ENCODE data around the gene ELOVL6. TPM values are rescaled to one million over a fixed set of nuclear protein-coding genes. Genes with fewer than 3 reads are reported as not detected.

ELOVL6 gene
- total and polyA plus RNA-seq, 4 donors = 19.5 to 38.8 (median 37.5) TPM

GRCh38 chr4:110202024-110202423 lies 3.6 kb upstream of the ELOVL6 start:
- Histone ChIP-seq H3K9ac (ENCODE audit: low read depth in 1 of 2, low read length in 2 of 2) (no peak overlapping the region), H3K27ac (ENCODE audit: low read depth in 1 of 2, low read length in 2 of 2) (no peak overlapping the region), H3K27me3 (ENCODE audit: control insufficient read depth in 4 of 4, insufficient read depth in 4 of 4, low read length in 3 of 4) (no peaks in the 10 kb centered on the region), H3K9me3 (ENCODE audit: control insufficient read depth in 4 of 4, low read length in 3 of 4) (no peaks in the 10 kb centered on the region), H3K4me3 (ENCODE audit: low read depth in 1 of 3, low read length in 3 of 3) (no peak overlapping the region), H3K36me3 (ENCODE audit: control insufficient read depth in 4 of 4, insufficient read depth in 3 of 4, low read depth in 1 of 4, low read length in 3 of 4) (no peaks in the 10 kb centered on the region), H3K4me1 (ENCODE audit: control insufficient read depth in 4 of 4, insufficient read depth in 4 of 4, low read length in 3 of 4) (peaks cover 3 to 14% (median 5%) of the 10 kb centered on the region in 4 donors)
- TF ChIP-seq RXRA (IDR thresholded peaks at IDR 0.05) (no peak), ATF3 (IDR thresholded peaks at IDR 0.05) (no peak), FOXA2 (IDR thresholded peaks at IDR 0.05) (no peak), RAD21 (IDR thresholded peaks at IDR 0.05) (no peak), FOXA1 (IDR thresholded peaks at IDR 0.05) (no peak), HNF4A (conservative IDR thresholded peaks at IDR 0.05) (no peak), TAF1 (conservative IDR thresholded peaks at IDR 0.05) (no peak), GABPA (IDR thresholded peaks at IDR 0.05 in 1 of 2, conservative IDR thresholded peaks at IDR 0.05 in 1 of 2) (no peak), CTCF (IDR thresholded peaks at IDR 0.05; ENCODE audit: low read depth, low read length, missing input control) (no peak), JUND (IDR thresholded peaks at IDR 0.05) (no peak), ZBTB33 (IDR thresholded peaks at IDR 0.05) (no peak), NR2F2 (IDR thresholded peaks at IDR 0.05) (no peak), SP1 (IDR thresholded peaks at IDR 0.05) (no peak), MAX (IDR thresholded peaks at IDR 0.05) (no peak), REST (IDR thresholded peaks at IDR 0.05) (no peak), HNF4G (IDR thresholded peaks at IDR 0.05) (no peak), EGR1 (IDR thresholded peaks at IDR 0.05; ENCODE audit: low read depth in 2 of 2) (no peak)
- WGBS = 76% methylated on average over 3 of the region's 3 CpGs
- DNase-seq (ENCODE audit: low spot score) = no peak

GRCh38 chr4:110201502-110201901 lies 3.1 kb upstream of the ELOVL6 start:
- Histone ChIP-seq H3K9ac (ENCODE audit: low read depth in 1 of 2, low read length in 2 of 2) (no peak overlapping the region), H3K27me3 (ENCODE audit: control insufficient read depth in 4 of 4, insufficient read depth in 4 of 4, low read length in 3 of 4) (no peaks in the 10 kb centered on the region), H3K9me3 (ENCODE audit: control insufficient read depth in 4 of 4, low read length in 3 of 4) (no peaks in the 10 kb centered on the region), H3K27ac (ENCODE audit: low read depth in 1 of 2, low read length in 2 of 2) (no peak overlapping the region), H3K4me3 (ENCODE audit: low read depth in 1 of 3, low read length in 3 of 3) (no peak overlapping the region), H3K4me1 (ENCODE audit: control insufficient read depth in 4 of 4, insufficient read depth in 4 of 4, low read length in 3 of 4) (peaks cover 2 to 13% (median 5%) of the 10 kb centered on the region in 4 donors), H3K36me3 (ENCODE audit: control insufficient read depth in 4 of 4, insufficient read depth in 3 of 4, low read depth in 1 of 4, low read length in 3 of 4) (no peaks in the 10 kb centered on the region)
- no peak for DNase-seq (ENCODE audit: low spot score)
- 75% methylated on average over 2 of the region's 2 CpGs for WGBS
- TF ChIP-seq YY1 (IDR thresholded peaks at IDR 0.05) = no peak
- TF ChIP-seq EGR1 (IDR thresholded peaks at IDR 0.05; ENCODE audit: low read depth in 2 of 2) = no peak
- TF ChIP-seq ATF3 (IDR thresholded peaks at IDR 0.05) = no peak
- TF ChIP-seq FOXA2 (IDR thresholded peaks at IDR 0.05) = no peak
- TF ChIP-seq MAX (IDR thresholded peaks at IDR 0.05) = no peak
- no peak for TF ChIP-seq HNF4A (conservative IDR thresholded peaks at IDR 0.05)
- TF ChIP-seq REST (IDR thresholded peaks at IDR 0.05) = no peak
- TF ChIP-seq SP1 (IDR thresholded peaks at IDR 0.05) = no peak
- no peak for TF ChIP-seq RXRA (IDR thresholded peaks at IDR 0.05)
- TF ChIP-seq TAF1 (conservative IDR thresholded peaks at IDR 0.05) = no peak
- no peak for TF ChIP-seq HNF4G (IDR thresholded peaks at IDR 0.05)
